Ishikawa (cell line): ENCODE data around the gene NAV2.

Source experiments
- CEBPB ChIP-seq: IDR thresholded peaks from 2 replicates; pipeline ENCODE4 v1.6.1; 2012
- EGR1 ChIP-seq: IDR thresholded peaks from 2 replicates; pipeline ENCODE4 v1.6.1; 2012
- NFIC ChIP-seq: IDR thresholded peaks from 2 replicates; pipeline ENCODE4 v1.6.1; 2012
- RAD21 ChIP-seq: IDR thresholded peaks from 2 replicates; pipeline ENCODE4 v1.6.1; 2012; ENCODE audit warnings: low read depth
- TCF12 ChIP-seq: IDR thresholded peaks from 2 replicates; pipeline ENCODE4 v1.6.1; 2012; ENCODE audit warnings: low read depth
- YY1 ChIP-seq: IDR thresholded peaks from 2 replicates; pipeline ENCODE4 v1.6.1; 2012; ENCODE audit warnings: low read depth
- TF ChIP-seq, protein P1 (sequence below): IDR thresholded peaks from 2 replicates; pipeline ENCODE4 v1.6.1; 2012
- TF ChIP-seq, protein P2 (sequence below): IDR thresholded peaks from 2 replicates; pipeline ENCODE4 v1.6.1; 2012; ENCODE audit warnings: low read depth, mild to moderate bottlenecking
- TF ChIP-seq, protein P3 (sequence below): IDR thresholded peaks from 2 replicates; pipeline ENCODE4 v1.6.1; 2012

DNA sequence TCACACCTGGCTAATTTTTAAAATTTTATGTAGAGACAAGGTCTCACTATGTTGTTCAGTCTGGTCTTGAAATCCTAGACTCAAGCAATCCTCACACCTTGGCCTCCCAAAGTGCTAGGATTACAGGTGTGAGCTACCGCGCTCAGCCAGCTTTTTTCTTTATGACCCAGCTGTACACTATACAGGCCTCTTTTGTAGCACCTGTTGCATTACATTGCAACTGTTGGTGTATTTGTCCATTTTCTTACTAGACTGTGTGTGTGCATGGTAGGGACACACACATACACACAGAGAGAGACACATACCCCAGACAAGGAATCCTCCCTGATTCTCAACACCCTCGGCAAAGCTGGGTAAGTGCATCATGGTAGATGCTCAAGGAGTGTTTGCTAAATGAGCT, 61.7 kb downstream of the NAV2 start:
- no peak for TF ChIP-seq YY1
- TF ChIP-seq, protein P1, sequence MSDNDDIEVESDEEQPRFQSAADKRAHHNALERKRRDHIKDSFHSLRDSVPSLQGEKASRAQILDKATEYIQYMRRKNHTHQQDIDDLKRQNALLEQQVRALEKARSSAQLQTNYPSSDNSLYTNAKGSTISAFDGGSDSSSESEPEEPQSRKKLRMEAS, result no peak
- no peak for TF ChIP-seq TCF12
- no peak for TF ChIP-seq EGR1
- TF ChIP-seq NFIC, result no peak
- no peak for TF ChIP-seq CEBPB
- TF ChIP-seq, protein P2, sequence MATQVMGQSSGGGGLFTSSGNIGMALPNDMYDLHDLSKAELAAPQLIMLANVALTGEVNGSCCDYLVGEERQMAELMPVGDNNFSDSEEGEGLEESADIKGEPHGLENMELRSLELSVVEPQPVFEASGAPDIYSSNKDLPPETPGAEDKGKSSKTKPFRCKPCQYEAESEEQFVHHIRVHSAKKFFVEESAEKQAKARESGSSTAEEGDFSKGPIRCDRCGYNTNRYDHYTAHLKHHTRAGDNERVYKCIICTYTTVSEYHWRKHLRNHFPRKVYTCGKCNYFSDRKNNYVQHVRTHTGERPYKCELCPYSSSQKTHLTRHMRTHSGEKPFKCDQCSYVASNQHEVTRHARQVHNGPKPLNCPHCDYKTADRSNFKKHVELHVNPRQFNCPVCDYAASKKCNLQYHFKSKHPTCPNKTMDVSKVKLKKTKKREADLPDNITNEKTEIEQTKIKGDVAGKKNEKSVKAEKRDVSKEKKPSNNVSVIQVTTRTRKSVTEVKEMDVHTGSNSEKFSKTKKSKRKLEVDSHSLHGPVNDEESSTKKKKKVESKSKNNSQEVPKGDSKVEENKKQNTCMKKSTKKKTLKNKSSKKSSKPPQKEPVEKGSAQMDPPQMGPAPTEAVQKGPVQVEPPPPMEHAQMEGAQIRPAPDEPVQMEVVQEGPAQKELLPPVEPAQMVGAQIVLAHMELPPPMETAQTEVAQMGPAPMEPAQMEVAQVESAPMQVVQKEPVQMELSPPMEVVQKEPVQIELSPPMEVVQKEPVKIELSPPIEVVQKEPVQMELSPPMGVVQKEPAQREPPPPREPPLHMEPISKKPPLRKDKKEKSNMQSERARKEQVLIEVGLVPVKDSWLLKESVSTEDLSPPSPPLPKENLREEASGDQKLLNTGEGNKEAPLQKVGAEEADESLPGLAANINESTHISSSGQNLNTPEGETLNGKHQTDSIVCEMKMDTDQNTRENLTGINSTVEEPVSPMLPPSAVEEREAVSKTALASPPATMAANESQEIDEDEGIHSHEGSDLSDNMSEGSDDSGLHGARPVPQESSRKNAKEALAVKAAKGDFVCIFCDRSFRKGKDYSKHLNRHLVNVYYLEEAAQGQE, result no peak
- no peak for TF ChIP-seq RAD21
- TF ChIP-seq, protein P3, sequence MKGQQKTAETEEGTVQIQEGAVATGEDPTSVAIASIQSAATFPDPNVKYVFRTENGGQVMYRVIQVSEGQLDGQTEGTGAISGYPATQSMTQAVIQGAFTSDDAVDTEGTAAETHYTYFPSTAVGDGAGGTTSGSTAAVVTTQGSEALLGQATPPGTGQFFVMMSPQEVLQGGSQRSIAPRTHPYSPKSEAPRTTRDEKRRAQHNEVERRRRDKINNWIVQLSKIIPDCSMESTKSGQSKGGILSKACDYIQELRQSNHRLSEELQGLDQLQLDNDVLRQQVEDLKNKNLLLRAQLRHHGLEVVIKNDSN, result no peak
